WTC11 (cell line): Measurements from ENCODE around the gene ELMO3.

Experiments used
- CBFB ChIP-seq: sonication (generic); formaldehyde crosslinking; IDR thresholded peaks from 2 replicates; pipeline ENCODE4 v1.8.1; 2022; ENCODE audit warnings: mild to moderate bottlenecking, low read depth, missing genetic modification reagents
- FOXJ3 ChIP-seq: sonication (generic); formaldehyde crosslinking; IDR thresholded peaks from 2 replicates; pipeline ENCODE4 v1.9.0; 2021; ENCODE audit warnings: missing genetic modification reagents, mild to moderate bottlenecking, borderline replicate concordance
- FOXP1 ChIP-seq: sonication (generic); formaldehyde crosslinking; IDR thresholded peaks from 2 replicates; pipeline ENCODE4 v1.8.0; 2022; ENCODE audit warnings: missing genetic modification reagents, mild to moderate bottlenecking, moderate library complexity, borderline replicate concordance
- MXD4 ChIP-seq: fragments of 250-450 bp; sonication (Bioruptor Pico); IDR thresholded peaks from 2 replicates; pipeline ENCODE4 v1.8.0; 2021; ENCODE audit warnings: mild to moderate bottlenecking, moderate library complexity, borderline replicate concordance
- TF ChIP-seq, protein P1 (sequence below): fragments of 200-600 bp; IDR thresholded peaks from 2 replicates; pipeline ENCODE4 v1.8.0; 2022; ENCODE audit warnings: antibody characterized with exemption
- TF ChIP-seq, protein P2 (sequence below): sonication (generic); formaldehyde crosslinking; IDR thresholded peaks from 2 replicates; pipeline ENCODE4 v1.8.0; 2023; ENCODE audit warnings: missing genetic modification reagents, mild to moderate bottlenecking, borderline replicate concordance
- TF ChIP-seq, protein P3 (sequence below): sonication (generic); formaldehyde crosslinking; IDR thresholded peaks from 2 replicates; pipeline ENCODE4 v1.8.0; 2023; ENCODE audit warnings: mild to moderate bottlenecking, missing genetic modification reagents
- TF ChIP-seq, protein P4 (sequence below): sonication (generic); formaldehyde crosslinking; IDR thresholded peaks from 2 replicates; pipeline ENCODE4 v1.8.0; 2023; ENCODE audit warnings: missing genetic modification reagents
- TF ChIP-seq, protein P5 (sequence below): sonication (generic); formaldehyde crosslinking; IDR thresholded peaks from 2 replicates; pipeline ENCODE4 v1.8.1; 2023; ENCODE audit warnings: mild to moderate bottlenecking, moderate library complexity, missing genetic modification reagents

DNA sequence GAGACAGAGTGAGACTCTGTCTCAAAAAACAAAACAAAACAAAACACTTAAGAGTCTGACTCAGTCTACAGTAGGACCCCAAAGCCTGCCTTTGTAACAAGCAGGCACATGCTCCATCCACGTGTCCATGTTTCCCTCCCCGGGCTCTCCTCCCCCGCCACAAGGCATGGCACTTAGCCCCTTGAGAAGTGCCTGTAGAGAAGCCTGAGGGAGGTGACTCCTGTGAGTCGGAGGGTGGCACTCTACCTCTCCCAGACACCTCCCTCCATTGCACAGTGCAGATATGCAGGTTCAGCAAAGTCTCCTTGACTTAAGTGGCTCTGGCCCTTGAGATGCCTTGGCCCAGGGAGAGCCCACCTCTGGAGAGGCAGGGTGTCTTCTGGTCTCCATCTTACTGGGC, 41.6 kb downstream of the ELMO3 start:
- TF ChIP-seq, protein P1, sequence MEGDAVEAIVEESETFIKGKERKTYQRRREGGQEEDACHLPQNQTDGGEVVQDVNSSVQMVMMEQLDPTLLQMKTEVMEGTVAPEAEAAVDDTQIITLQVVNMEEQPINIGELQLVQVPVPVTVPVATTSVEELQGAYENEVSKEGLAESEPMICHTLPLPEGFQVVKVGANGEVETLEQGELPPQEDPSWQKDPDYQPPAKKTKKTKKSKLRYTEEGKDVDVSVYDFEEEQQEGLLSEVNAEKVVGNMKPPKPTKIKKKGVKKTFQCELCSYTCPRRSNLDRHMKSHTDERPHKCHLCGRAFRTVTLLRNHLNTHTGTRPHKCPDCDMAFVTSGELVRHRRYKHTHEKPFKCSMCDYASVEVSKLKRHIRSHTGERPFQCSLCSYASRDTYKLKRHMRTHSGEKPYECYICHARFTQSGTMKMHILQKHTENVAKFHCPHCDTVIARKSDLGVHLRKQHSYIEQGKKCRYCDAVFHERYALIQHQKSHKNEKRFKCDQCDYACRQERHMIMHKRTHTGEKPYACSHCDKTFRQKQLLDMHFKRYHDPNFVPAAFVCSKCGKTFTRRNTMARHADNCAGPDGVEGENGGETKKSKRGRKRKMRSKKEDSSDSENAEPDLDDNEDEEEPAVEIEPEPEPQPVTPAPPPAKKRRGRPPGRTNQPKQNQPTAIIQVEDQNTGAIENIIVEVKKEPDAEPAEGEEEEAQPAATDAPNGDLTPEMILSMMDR = no peak
- TF ChIP-seq, protein P2, sequence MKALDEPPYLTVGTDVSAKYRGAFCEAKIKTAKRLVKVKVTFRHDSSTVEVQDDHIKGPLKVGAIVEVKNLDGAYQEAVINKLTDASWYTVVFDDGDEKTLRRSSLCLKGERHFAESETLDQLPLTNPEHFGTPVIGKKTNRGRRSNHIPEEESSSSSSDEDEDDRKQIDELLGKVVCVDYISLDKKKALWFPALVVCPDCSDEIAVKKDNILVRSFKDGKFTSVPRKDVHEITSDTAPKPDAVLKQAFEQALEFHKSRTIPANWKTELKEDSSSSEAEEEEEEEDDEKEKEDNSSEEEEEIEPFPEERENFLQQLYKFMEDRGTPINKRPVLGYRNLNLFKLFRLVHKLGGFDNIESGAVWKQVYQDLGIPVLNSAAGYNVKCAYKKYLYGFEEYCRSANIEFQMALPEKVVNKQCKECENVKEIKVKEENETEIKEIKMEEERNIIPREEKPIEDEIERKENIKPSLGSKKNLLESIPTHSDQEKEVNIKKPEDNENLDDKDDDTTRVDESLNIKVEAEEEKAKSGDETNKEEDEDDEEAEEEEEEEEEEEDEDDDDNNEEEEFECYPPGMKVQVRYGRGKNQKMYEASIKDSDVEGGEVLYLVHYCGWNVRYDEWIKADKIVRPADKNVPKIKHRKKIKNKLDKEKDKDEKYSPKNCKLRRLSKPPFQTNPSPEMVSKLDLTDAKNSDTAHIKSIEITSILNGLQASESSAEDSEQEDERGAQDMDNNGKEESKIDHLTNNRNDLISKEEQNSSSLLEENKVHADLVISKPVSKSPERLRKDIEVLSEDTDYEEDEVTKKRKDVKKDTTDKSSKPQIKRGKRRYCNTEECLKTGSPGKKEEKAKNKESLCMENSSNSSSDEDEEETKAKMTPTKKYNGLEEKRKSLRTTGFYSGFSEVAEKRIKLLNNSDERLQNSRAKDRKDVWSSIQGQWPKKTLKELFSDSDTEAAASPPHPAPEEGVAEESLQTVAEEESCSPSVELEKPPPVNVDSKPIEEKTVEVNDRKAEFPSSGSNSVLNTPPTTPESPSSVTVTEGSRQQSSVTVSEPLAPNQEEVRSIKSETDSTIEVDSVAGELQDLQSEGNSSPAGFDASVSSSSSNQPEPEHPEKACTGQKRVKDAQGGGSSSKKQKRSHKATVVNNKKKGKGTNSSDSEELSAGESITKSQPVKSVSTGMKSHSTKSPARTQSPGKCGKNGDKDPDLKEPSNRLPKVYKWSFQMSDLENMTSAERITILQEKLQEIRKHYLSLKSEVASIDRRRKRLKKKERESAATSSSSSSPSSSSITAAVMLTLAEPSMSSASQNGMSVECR (CRISPR knock-in tag) = no peak
- TF ChIP-seq MXD4 = no peak
- no peak for TF ChIP-seq CBFB (CRISPR knock-in tag)
- TF ChIP-seq, protein P3, sequence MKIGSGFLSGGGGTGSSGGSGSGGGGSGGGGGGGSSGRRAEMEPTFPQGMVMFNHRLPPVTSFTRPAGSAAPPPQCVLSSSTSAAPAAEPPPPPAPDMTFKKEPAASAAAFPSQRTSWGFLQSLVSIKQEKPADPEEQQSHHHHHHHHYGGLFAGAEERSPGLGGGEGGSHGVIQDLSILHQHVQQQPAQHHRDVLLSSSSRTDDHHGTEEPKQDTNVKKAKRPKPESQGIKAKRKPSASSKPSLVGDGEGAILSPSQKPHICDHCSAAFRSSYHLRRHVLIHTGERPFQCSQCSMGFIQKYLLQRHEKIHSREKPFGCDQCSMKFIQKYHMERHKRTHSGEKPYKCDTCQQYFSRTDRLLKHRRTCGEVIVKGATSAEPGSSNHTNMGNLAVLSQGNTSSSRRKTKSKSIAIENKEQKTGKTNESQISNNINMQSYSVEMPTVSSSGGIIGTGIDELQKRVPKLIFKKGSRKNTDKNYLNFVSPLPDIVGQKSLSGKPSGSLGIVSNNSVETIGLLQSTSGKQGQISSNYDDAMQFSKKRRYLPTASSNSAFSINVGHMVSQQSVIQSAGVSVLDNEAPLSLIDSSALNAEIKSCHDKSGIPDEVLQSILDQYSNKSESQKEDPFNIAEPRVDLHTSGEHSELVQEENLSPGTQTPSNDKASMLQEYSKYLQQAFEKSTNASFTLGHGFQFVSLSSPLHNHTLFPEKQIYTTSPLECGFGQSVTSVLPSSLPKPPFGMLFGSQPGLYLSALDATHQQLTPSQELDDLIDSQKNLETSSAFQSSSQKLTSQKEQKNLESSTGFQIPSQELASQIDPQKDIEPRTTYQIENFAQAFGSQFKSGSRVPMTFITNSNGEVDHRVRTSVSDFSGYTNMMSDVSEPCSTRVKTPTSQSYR = no peak
- no peak for TF ChIP-seq FOXJ3 (CRISPR knock-in tag)
- TF ChIP-seq FOXP1 (CRISPR knock-in tag) = no peak
- TF ChIP-seq, protein P4, sequence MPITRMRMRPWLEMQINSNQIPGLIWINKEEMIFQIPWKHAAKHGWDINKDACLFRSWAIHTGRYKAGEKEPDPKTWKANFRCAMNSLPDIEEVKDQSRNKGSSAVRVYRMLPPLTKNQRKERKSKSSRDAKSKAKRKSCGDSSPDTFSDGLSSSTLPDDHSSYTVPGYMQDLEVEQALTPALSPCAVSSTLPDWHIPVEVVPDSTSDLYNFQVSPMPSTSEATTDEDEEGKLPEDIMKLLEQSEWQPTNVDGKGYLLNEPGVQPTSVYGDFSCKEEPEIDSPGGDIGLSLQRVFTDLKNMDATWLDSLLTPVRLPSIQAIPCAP (CRISPR knock-in tag) = no peak
- TF ChIP-seq, protein P5, sequence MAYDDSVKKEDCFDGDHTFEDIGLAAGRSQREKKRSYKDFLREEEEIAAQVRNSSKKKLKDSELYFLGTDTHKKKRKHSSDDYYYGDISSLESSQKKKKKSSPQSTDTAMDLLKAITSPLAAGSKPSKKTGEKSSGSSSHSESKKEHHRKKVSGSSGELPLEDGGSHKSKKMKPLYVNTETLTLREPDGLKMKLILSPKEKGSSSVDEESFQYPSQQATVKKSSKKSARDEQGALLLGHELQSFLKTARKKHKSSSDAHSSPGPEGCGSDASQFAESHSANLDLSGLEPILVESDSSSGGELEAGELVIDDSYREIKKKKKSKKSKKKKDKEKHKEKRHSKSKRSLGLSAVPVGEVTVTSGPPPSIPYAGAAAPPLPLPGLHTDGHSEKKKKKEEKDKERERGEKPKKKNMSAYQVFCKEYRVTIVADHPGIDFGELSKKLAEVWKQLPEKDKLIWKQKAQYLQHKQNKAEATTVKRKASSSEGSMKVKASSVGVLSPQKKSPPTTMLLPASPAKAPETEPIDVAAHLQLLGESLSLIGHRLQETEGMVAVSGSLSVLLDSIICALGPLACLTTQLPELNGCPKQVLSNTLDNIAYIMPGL (CRISPR knock-in tag) = no peak
